HG02798 (cell line): ENCODE results near the gene TLK2.
"Not testable (repeated sequence)": the region's sequence is repeated elsewhere in the genome, so short reads cannot be mapped to it uniquely, and the experiment has no call there.

Experiments used
- ATAC-seq: cut with Tn5 transposase; IDR thresholded peaks from one replicate; pipeline ENCODE4 v1.9.1; 2021; ENCODE audit warnings: mild to moderate bottlenecking; ENCODE audit not compliant: unreplicated experiment, poor library complexity

The TLK2 gene

DNA sequence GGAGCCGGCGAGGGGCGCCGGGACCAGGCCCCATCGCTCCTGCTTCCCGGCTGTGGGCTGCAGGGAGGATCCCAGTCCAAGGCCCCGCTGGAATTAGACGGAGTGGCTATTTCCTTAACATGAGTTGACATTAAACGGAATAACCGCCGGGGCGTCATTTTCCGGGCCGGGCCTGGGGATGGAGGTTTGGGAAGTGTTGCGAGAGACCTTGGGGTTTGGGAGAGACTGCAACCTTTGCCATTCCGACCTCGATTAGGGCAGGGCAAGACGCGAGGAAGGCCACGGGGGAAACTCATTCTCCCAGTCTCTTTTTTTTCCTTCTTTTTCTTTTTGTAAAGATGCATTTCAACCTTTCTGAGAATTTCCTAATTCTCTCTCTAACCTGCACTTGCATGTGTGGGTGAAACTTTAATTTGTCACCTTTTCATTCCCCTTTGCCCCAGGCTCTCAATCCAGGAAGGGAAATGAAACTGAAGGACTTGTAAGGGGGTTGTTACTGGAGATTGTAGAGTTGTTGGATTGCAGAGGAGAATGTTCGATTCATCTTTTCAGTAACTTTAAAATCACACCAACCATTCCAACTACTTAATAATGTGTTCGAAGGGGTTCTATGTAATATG lies 1.1 kb downstream of the TLK2 start:
- not testable (repeated sequence) for ATAC-seq

DNA sequence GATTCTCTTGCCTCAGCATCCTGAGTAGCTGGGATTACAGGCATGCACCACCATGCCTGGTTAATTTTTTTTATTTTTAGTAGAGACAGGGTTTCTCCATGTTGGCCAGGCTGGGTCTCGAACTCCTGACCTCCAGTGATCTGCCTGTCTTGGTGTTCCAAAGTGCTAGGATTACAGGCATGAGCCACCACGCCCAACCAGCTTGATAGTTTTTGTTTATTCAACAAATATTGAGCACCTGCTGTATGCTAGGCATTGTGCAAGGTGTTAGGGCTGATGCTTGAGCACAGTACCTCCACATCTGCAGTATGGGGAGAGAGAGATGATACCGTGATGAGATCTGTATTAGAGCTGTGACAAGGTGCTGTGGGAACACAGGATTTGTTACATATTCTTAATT lies 3.9 kb downstream of the TLK2 start:
- ATAC-seq, result not testable (repeated sequence)

DNA sequence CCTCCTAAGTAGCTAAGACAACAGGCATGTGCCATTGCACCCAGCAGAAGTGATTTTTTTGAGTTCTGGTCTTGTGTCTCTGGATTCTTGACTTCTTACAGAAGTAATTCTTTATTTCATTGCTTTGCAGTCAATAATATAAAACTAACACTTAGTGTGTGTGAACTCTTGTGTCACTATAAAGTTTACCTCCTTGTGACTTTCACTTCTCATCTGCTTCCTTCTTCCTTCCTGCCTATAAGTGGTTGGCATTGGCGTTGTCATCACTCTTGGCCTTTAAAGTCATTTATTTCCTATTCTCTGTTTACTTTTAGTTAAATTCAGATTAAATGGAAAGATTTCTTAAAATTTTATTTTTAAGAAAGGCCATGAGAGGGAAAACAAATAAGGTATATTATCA lies 12.4 kb downstream of the TLK2 start:
- ATAC-seq, result not testable (repeated sequence)

DNA sequence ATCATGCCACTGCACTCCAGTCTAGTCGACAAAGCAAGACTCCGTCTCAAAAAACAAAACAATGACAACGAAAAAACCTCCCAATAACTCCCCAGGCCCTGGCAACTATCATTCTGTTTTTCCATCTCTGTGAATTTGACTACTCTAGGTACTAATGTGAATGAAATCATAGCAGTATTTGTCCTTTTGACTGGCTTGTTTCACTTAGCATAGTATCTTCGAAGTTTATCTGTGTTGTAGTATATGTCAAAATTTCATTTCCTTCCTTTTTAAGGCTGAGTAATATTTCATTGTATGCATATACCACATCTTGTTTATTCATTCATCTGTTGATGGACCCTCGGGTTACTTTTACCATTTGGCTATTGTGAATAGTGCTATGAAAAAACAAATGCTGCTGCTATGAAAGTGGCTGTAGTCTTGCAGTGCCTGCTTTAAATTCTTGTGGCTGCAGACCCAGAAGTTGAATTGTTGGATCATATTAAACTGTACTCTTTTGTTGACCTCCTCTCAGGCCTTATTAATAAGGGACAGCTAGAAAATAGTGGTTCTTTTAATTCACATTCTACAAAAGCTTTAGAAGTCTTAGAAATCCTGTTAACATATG lies 14.5 kb downstream of the TLK2 start:
- ATAC-seq, result not testable (repeated sequence)

DNA sequence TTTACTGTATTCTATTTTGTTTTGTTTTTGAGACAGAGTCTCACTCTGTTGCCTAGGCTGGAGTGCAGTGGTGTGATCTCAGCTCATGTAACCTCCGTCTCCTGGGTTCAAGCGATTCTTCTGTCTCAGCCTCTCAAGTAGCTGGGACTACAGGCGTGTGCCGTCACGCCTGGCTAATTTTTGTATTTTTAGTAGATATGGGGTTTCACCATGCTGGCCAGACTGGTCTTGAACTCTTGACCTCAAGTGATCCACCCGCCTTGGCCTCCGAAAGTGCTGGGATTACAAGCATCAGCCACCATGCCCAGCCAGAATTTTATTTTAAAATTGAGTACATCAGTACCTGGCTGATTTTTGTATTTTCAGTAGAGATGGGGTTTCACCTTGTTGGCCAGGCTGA lies 15.4 kb downstream of the TLK2 start:
- ATAC-seq, result not testable (repeated sequence)

DNA sequence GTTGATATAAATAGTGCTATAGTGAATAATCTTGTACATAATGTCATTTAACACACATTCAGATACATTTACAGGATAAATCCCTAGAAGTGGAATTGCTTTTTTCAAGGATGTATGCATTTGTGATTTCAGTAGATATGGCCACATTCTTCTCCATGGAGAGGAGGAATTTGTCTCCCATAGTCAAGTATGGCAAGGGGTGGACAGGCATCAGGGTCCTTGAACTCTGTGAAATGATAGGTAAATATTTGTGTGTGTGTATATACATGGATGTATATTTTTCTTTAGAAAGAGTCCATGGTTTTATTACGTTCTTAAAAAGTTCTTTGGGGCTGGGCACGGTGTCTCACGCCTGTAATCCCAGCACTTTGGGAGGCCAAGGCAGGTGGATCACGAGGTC lies 17.7 kb downstream of the TLK2 start:
- not testable (repeated sequence) for ATAC-seq

DNA sequence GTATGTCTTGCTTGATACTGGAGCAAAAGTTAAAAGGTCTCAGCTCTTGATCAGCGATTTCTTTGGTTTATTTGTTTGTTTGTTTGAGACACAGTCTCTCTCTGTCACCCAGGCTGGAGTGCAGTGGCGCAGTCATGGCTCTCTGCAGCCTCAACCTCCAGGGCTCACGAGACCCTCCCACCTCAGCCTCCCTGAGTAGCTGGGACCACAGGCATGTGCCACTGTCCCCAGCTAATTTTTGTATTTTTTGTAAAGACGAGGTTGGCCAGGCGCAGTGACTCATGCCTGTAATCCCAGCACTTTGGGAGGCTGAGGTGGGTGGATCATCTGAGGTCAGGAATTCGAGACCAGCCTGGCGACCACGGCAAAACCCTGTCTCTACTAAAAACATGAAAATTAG lies 20.2 kb downstream of the TLK2 start:
- not testable (repeated sequence) for ATAC-seq

DNA sequence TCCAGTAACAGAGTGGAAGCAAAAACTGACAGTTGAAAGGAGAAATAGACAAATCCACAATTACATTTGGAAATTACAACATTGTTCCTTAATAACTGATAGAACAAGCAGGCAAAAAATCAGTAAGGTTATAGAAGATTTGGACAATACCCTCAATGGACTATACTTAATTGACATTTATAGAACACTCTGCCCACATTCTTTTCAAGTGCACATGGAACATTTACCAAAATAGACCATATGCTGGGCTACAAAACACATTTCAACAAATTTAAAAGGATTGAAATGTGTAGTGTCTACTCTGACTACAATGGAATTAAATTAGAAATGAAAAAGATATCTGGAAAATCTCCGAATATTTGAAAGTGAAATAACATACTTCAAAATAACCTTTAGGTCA lies 21.8 kb downstream of the TLK2 start:
- ATAC-seq, result not testable (repeated sequence)

DNA sequence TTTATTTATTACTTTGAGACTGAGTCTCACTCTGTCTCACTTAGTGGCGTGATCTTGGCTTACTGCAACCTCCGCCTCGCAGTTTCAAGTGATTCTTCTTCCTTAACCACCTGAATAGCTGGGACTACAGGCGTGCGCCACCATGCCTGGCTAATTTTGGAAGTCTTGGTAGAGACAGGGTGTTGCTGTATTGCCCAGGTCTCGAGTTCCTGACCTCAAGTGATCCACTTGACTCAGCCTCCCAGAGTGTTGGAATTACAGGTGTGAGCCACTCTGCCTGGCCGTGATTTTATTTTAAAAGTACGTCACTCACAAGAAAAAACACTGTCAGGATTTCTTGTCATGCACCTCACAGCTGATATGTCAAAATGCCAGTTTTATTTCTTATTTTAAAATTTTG lies 26.2 kb downstream of the TLK2 start:
- not testable (repeated sequence) for ATAC-seq

DNA sequence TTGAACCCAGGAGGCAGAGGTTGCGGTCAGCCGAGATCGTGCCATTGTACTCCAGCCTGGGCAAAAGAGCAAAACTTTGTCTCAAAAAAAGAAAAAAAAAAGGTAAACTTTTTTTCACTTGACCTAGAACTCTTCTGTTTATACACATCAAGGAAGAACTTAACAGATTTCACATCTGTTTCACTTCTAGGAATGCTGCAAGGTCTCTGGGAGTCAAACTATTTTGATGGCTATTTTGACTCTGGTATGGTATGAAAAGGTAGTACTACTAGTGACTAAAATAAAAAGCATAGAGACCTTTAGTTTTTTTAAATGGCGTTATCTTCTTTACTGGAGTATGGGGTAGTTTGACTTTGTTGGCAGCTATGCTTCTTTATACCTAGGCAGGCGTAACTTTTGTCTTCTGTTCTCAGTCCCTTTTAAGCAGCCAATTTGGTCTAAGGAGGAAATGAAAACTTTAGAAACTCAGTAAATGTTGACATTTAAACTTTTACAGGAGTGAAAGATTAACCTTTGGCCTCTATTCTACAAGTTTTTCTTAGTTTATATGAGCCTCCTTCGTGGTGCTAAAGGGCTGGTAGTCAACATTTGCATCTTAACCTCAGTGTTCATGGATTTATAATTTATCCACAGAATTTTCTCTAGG lies 28.7 kb downstream of the TLK2 start:
- not testable (repeated sequence) for ATAC-seq

DNA sequence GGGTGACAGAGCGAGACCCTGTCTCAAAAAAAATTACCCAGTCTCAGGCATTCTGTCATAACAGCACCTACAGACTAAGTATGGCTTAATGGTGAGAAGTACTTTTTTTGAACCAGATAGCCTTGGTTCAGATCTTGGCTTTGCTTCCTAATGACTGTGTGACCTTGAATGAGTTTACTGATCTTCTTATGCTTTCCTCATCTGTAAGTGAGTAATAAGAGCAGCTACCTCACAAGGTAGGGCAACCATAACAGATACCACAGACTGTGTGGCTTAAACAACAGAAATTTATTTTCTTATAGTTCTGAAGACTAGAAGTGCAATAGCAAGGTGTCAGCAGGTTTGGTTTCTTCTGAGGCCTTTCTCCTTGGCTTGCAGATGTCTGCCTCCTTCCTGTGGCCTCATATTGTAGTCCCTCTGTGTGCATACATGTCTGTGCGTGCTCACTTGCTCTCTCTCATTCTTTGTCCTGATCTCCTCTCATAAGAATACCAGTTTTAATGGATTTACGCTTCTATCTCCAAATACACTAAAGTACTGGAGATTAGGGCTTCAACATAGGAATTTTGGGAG lies 31.7 kb downstream of the TLK2 start:
- not testable (repeated sequence) for ATAC-seq

DNA sequence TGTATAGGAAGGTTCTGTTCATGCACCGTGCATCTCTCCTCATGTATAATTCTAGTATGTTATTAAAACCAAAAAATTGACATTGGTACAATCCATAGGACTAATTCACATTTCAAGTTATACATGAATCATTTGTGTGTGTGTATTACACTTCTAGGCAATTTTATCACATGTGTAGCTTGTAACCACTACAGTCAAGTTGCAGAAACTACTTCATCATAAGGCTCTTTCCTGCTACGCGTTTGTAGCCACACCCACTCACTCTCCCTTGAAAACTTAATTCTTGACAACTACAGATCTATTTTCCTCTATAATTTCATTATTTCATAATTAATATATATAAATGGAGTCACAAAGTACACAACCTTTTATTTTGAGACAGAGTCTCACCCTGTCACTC lies 32.4 kb downstream of the TLK2 start:
- not testable (repeated sequence) for ATAC-seq

DNA sequence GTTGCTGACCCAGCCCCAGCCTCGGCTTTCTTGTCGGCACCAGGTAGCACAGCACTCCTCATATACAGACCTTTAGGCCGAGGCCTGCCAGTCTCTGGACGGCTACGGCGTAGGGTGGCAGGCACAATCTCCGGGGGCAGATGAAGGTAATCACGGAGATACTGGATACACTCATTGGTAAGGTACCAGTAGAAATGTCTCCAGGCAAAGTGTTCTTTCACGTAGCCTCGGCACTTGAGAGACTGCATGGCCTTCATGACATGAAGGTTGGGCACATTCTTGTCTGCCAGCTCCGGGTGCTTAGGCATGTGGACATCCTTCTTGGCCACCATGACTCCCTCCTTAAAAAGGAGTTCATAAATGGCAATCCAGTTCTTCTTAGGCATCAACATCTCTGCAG lies 37.8 kb downstream of the TLK2 start:
- not testable (repeated sequence) for ATAC-seq

DNA sequence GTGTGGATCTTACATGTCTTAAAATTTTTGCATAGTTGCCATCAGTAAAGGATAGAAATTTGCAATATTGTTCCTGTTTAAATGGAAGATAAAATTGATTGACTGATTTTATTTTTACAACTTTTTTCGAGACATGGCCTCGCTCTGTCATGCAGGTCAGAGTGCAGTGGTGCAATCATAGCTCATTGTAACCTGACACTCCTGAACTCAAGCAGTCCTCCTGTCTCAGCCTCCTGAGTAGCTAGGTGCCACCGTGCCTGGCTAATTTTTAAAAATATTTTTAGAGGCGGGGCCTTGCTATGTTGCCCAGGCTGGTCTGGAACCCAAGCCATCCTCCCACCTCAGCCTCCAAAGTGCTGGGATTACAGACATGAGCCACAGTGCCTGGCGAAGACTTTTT lies 42.7 kb downstream of the TLK2 start:
- not testable (repeated sequence) for ATAC-seq

DNA sequence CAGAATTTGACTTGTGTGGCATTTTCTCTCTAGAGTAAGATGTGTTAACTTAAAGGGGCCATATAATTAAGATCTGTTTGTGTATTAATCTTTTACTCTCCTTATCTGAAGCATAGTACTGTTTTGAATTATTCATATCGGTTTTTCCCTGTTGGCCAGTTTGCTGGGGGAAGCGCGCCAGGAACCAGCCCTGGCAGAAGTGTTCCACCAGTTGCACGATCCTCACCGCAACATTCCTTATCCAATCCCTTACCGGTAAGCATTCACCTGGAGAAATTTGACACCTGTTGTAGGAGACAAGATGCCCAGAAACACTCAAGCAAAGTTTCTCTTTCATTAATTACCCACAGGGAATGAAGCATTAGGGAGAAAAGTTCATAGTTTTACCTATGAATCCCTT lies 45.5 kb downstream of the TLK2 start:
- not testable (repeated sequence) for ATAC-seq

DNA sequence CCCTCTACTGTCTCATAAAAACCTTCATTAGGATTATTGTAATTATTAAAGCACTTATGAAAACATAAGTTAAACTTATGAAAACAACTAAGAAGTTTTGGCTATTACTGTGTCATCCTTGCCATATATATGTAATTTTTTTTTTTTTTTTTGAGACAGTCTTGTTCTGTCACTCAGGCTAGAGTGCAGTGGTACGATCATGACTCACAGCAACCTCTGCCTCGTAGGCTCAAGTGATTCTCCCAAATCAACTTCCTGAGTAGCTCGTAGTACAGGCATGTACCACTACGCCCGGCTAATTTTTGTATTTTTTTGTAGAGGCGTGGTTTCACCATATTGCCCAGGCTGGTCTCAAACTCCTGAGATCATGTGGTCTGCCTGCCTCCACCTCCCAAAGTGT lies 46.7 kb downstream of the TLK2 start:
- ATAC-seq, result not testable (repeated sequence)

DNA sequence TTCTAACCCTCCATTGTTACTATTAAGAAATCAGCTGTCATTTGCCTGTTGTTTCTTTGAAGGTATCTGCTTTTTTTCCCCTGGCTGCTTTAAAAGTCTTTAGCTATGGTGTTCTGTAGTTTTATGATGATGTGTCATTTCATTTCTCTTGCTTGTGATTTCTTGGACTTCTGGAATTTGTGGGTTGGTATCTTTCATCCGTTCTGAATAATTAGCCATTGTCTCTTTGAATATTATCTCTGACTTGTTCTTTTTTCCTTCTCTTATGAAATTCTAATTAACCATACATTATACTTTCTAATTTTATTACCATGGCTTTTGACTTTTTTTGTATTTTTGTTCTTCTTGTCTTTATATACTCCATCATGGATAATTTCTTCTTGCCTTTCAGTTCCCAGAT lies 52.3 kb downstream of the TLK2 start:
- not testable (repeated sequence) for ATAC-seq

DNA sequence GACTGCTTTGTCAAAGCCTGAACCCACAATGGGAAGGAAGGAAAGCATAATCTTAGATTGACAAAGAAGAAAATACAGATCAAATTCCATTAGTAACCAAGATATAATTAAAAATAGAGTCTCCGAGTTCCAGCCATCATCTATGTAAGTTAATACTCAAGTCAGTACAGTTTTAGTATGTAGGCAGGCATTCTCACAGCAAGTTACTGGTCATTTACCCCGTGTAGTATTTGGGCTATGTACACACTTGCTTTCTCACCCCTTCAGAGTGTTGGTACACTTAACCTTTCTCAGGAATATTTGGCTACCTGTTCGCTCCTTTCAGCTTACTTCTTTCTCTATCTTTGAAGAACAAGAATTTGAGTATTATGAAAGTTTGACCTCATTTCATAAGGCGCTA lies 57.9 kb downstream of the TLK2 start:
- not testable (repeated sequence) for ATAC-seq

DNA sequence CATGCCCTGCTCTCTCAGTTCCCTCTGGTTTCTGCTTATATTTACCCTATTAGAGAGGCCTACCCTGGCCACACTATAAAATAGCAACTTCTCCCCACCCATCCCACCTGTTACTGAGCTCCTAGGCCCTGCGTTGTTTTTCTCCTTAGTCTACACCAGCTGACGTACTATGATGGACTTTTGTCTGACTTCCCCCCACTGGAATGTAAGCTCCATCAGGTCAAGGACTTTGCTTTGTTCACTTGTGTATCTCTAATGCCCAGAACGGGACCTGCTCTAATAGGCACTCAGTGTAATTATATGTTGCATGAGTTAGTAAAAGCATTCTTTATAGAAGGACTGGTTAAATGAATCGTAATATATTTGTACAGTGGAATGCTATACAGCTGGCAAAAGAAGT lies 62.4 kb downstream of the TLK2 start:
- ATAC-seq, result not testable (repeated sequence)

DNA sequence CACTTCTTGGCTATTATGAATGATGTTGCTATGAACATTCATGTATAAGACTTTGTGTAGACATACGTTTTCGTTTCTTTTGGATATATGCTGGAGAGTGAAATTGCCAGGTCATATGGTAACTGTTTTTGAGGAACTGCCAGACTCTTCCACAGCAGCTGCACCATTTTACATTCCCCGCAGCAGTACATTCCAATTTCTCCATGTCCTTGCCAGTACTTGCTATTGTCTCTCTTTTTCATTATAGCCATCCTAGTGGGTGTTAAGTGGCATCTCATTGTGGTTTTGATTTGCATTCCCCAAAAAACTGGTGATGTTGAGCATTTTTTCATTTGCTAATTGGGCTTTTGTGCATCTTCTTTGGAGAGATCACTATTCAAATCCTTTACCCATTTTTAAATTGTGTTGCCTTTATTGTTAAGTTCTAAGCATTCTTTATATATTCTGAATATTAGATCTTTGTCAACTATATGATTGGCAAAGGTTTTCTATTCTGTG lies 64.7 kb downstream of the TLK2 start:
- not testable (repeated sequence) for ATAC-seq

DNA sequence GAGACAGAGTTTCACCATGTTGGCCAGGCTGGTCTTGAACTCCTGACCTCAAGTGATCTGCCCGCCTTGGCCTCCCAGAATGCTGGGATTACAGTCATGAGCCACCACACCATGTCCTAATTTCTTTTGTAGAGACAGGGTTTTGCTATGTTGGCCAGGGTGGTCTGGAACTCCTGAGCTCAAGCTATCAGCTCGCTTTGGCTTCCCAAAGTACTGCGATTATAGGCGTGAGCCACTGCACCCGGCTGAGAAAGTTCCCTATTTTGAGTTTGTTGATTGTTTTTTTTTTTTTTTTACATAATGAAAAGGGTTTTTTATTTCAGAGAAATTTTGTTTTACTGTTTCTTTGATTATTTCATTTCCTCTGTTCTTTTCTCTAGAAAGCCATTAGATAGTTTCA lies 67.4 kb downstream of the TLK2 start:
- not testable (repeated sequence) for ATAC-seq
